ENCODE data around the gene LSM2. TPM values are rescaled to one million over a fixed set of nuclear protein-coding genes. Genes with fewer than 3 reads are reported as not detected.

LSM2 gene
- total and polyA plus RNA-seq, 9 of the 15 experiments (the other 6 are each of a cell fraction or from before 2014, with no cell fraction given), result 154 to 407 (median 223) TPM

DNA sequence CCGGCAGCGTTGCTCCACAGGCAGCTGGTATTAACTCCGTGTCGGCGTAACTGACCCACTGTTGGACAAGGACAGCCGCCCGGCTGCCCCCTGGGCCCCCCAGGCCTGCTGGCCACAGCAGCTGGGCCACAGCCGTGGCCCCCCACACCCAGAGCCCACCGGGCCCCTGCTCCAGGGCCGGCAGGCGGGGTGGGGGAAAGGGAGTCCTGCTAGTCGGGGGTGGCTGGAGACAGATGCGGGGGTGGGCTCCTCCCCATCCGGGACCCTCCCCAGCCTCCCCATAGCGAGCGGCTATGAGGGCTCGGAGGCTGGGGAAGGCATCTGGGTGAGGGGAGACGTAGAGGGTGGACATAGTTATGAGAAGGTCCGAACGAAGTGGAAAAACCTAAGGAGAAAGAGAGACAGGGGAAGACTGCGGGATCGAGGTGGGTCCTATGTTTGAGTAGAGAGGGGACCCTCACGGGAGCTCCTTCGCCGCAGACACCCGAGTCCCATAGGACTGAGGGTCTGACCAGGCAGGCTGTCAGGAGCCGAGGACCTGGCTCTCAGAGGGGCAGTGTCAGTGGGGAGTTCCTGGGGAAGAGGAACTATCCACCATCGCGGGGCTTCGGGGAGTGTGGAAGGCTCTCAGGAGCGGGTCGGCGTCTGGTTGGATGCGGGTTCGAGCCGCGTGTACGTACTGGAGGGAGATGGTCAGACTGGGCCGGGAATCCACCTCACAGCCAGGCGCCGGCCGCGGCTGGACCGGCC is 11.7 kb downstream of the LSM2 start (continued):
- no peak for TF ChIP-seq PHF8 (IDR thresholded peaks at IDR 0.05; ENCODE audit: borderline replicate concordance, low read length)
- TF ChIP-seq ZC3H4 (CRISPR knock-in tag; IDR thresholded peaks at IDR 0.05; ENCODE audit: borderline replicate concordance), result peak; percentile 89; the same call in 1 of the 2 replicates
- TF ChIP-seq ZNF253 (CRISPR knock-in tag; conservative IDR thresholded peaks at IDR 0.05), result no peak
- TF ChIP-seq WHSC1 (IDR thresholded peaks at IDR 0.05; ENCODE audit: low read length), result no peak
- TF ChIP-seq NFE2 (IDR thresholded peaks at IDR 0.05; ENCODE audit: low read depth), result no peak
- TF ChIP-seq SMC3 (conservative IDR thresholded peaks at IDR 0.05; ENCODE audit: insufficient read depth, low read depth, low read length), result no peak
- peak; percentile 99 for TF ChIP-seq HDAC2 (IDR thresholded peaks at IDR 0.05)
- TF ChIP-seq MXI1 (IDR thresholded peaks at IDR 0.05; ENCODE audit: low read depth, low read length), result no peak
- peak; percentile 81; the same call in 1 of the 2 replicates for TF ChIP-seq PHB (CRISPR knock-in tag; IDR thresholded peaks at IDR 0.05)
- TF ChIP-seq FOXM1 (IDR thresholded peaks at IDR 0.05; ENCODE audit: low read depth), result no peak
- peak; percentile 20; the same call in 1 of the 2 replicates for TF ChIP-seq FOXM1 (CRISPR knock-in tag; IDR thresholded peaks at IDR 0.05; ENCODE audit: low read depth)
- TF ChIP-seq ZKSCAN1 (IDR thresholded peaks at IDR 0.05; ENCODE audit: low read depth, low read length), result no peak
- TF ChIP-seq XRCC5 (IDR thresholded peaks at IDR 0.05; ENCODE audit: low read depth, low read length), result peak; percentile 46; the same call in 1 of the 2 replicates
- peak; percentile 17; the same call in 1 of the 2 replicates for TF ChIP-seq CC2D1A (IDR thresholded peaks at IDR 0.05)
- peak; percentile 1 for TF ChIP-seq TBP (optimal IDR thresholded peaks at IDR 0.05; ENCODE audit: low read depth, low read length)
- peak; percentile 5 for TF ChIP-seq ARHGAP35 (IDR thresholded peaks at IDR 0.05; ENCODE audit: partially characterized antibody)
- TF ChIP-seq SRF (CRISPR knock-in tag; IDR thresholded peaks at IDR 0.05), result peak in 1 of 2 experiments; percentile 13; a peak in 1 of 4 replicates
- TF ChIP-seq, protein P1, sequence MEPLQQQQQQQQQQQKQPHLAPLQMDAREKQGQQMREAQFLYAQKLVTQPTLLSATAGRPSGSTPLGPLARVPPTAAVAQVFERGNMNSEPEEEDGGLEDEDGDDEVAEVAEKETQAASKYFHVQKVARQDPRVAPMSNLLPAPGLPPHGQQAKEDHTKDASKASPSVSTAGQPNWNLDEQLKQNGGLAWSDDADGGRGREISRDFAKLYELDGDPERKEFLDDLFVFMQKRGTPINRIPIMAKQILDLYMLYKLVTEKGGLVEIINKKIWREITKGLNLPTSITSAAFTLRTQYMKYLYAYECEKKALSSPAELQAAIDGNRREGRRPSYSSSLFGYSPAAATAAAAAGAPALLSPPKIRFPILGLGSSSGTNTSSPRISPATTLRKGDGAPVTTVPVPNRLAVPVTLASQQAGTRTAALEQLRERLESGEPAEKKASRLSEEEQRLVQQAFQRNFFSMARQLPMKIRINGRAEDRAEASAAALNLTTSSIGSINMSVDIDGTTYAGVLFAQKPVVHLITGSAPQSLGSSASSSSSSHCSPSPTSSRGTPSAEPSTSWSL (CRISPR knock-in tag; IDR thresholded peaks at IDR 0.05; ENCODE audit: borderline replicate concordance), result 0 out of 2 replicates have a peak, but pooled peaks have one; percentile 30
- peak; percentile 46; the same call in 1 of the 2 replicates for TF ChIP-seq KAT7 (CRISPR knock-in tag; IDR thresholded peaks at IDR 0.05; ENCODE audit: borderline replicate concordance)
- no peak for TF ChIP-seq HES1 (IDR thresholded peaks at IDR 0.05; ENCODE audit: low read depth)
- peak in 1 of 2 experiments; percentile 41; a peak in 1 of 4 replicates for TF ChIP-seq TEAD1 (CRISPR knock-in tag; IDR thresholded peaks at IDR 0.05)
- TF ChIP-seq ZFX (CRISPR knock-in tag; IDR thresholded peaks at IDR 0.05), result peak; percentile 53
- no peak for TF ChIP-seq ZNF124 (CRISPR knock-in tag; IDR thresholded peaks at IDR 0.05)
- TF ChIP-seq SAFB (IDR thresholded peaks at IDR 0.05; ENCODE audit: borderline replicate concordance, low read depth, low read length), result no peak
- TF ChIP-seq, protein P2, sequence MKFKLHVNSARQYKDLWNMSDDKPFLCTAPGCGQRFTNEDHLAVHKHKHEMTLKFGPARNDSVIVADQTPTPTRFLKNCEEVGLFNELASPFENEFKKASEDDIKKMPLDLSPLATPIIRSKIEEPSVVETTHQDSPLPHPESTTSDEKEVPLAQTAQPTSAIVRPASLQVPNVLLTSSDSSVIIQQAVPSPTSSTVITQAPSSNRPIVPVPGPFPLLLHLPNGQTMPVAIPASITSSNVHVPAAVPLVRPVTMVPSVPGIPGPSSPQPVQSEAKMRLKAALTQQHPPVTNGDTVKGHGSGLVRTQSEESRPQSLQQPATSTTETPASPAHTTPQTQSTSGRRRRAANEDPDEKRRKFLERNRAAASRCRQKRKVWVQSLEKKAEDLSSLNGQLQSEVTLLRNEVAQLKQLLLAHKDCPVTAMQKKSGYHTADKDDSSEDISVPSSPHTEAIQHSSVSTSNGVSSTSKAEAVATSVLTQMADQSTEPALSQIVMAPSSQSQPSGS (CRISPR knock-in tag; IDR thresholded peaks at IDR 0.05), result 0 out of 2 replicates have a peak, but pooled peaks have one; percentile 14
- TF ChIP-seq ZNF146 (CRISPR knock-in tag; IDR thresholded peaks at IDR 0.05; ENCODE audit: unreplicated experiment), result peak; percentile 4
- no peak for TF ChIP-seq MED1 (CRISPR knock-in tag; IDR thresholded peaks at IDR 0.05; ENCODE audit: borderline replicate concordance)
